Left lobe of liver (tissue), 2 donors: Measurements from ENCODE around the gene FAM234A. TPM values are rescaled to one million over a fixed set of nuclear protein-coding genes. Genes with fewer than 3 reads are reported as not detected.
"Not testable (repeated sequence)": the region's sequence is repeated elsewhere in the genome, so short reads cannot be mapped to it uniquely, and the experiment has no call there.

Experiments
- ATAC-seq: fragments of 200-7000 bp; cut with Tn5 transposase; one replicate; pipeline ENCODE4 v1.9.1; 2020; ENCODE audit warnings: mild to moderate bottlenecking, moderate library complexity
- DNase-seq: peaks from one replicate; pipeline ENCODE4 v3.0.0-alpha.2; 2020; ENCODE audit warnings: low spot score
- total RNA-seq: library from RNA; stranded (reverse); gene quantifications from one replicate; pipeline ENCODE4 v1.2.1, GENCODE V29; 2021
- donor health status: DM: no; HTN: no; CAD: no; lungs with moderate emphysema.
- donor health status: DM: no; HTN: yes; CAD: no.

FAM234A gene
- total RNA-seq, 1 donor from 2014 or later: 35.8 TPM

GRCh38 chr16:229731-230281, 4.8 kb upstream of the FAM234A start:
- ATAC-seq (no peak), DNase-seq (no peak)

- DNase-seq, ATAC-seq: not testable (repeated sequence)
Measured at GRCh38 chr16:230351-230750, 4.3 kb upstream of the FAM234A start.

GRCh38 chr16:230949-231348, 3.7 kb upstream of the FAM234A start:
- DNase-seq: no peak

DNA sequence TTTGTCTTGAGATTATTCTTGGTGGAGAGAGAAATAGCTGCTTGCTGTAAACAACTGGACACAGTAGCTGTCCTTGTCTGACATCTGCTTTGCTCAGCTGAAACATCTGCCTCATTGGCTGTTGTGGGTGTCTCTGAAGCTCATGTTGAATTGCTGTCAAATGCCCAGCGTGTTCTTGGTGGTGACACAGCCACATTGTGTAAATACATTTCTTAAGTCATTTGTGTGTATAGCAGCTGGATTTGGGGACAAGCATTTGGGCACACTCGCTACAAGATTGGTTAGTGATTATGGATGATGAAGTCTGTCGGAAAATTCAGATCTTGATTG, 5.3 kb downstream of the FAM234A start:
- ATAC-seq (peak; percentile 30), DNase-seq (no peak)

More at GRCh38 chr16:230949-231348, 3.7 kb upstream of the FAM234A start:
- ATAC-seq: no peak

DNA sequence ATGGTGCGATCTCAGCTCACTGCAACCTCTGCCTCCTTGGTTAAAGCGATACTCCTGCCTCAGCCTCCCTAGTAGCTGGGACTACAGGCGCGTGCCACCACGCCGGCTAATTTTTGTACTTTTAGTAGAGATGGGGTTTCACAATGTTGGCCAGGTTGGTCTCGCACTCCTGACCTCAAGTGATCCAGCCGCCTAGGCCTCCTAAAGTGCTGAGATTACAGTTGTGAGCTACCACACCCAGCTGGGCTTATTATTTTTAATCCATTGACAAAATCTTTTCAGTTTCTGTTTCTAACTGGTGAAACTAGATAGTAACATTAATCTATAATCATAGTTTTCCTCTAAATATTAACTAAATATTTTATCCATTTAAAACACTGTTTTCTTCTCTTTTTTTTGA, 5.9 kb downstream of the FAM234A start:
- ATAC-seq: no peak
- no peak for DNase-seq

DNA sequence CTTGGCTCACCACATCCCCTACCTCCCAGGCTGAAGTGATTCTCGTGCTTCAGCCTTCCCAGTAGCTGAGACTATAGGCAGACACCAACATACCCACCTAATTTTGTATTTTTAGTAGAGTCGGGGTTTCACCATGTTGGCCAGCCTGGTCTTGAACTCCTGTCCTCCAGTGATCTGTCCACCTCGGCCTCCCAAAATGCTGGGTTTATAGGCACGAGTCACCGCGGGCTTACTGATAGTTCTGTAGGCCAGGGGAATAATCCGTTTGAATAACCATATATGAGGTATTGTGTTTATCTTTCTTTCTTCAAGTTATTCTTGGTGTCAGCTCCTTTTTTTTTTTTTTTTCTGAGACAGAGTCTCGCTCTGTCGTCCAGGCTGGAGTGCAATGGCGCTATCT, 7.7 kb downstream of the FAM234A start:
- DNase-seq: no peak
- ATAC-seq: no peak

GRCh38 chr16:243348-243747, 8.7 kb downstream of the FAM234A start:
- no peak for ATAC-seq

DNA sequence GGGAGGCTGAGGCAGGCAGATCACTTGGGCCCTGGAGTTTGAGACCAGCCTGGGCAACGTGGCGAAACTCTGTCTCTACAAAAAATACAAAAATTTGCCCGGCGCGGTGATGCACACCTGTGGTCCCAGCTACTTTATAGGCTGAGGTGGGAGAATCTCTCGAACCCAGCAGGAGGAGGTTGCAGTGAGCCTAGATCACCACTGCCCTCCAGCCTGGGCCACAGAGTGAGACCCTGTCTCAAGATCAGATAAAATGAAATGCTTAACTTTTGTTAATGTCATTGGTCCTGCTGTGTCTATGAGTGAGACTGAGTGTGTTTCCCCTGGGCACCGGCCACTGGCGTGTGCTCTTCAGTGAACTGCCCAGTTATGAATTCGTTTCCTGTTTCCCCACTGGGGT, 10.5 kb downstream of the FAM234A start:
- ATAC-seq (no peak), DNase-seq (no peak)

More at GRCh38 chr16:243348-243747, 8.7 kb downstream of the FAM234A start:
- no peak for DNase-seq

DNA sequence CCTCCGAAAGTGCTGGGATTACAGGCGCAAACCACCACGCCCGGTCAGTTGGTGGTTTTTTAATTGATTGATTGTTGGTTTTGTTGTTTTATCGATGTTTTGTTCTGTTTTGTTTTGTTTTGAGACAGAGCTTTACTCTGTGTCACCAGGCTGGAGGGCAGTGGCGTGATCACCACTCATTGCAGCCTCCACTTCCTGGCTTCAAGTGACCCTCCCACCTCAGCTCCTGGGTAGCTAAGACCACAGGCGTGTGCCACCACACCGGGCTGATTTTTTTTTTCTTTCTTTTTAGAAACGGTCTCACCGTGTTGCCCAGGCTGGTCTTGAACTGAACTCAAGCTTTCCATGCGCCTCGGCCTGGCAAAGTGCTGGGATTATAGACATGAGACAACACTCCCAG, 12.4 kb downstream of the FAM234A start:
- DNase-seq (no peak), ATAC-seq (no peak)

- no peak for DNase-seq
Measured at GRCh38 chr16:249431-249830, 14.8 kb downstream of the FAM234A start.

DNA sequence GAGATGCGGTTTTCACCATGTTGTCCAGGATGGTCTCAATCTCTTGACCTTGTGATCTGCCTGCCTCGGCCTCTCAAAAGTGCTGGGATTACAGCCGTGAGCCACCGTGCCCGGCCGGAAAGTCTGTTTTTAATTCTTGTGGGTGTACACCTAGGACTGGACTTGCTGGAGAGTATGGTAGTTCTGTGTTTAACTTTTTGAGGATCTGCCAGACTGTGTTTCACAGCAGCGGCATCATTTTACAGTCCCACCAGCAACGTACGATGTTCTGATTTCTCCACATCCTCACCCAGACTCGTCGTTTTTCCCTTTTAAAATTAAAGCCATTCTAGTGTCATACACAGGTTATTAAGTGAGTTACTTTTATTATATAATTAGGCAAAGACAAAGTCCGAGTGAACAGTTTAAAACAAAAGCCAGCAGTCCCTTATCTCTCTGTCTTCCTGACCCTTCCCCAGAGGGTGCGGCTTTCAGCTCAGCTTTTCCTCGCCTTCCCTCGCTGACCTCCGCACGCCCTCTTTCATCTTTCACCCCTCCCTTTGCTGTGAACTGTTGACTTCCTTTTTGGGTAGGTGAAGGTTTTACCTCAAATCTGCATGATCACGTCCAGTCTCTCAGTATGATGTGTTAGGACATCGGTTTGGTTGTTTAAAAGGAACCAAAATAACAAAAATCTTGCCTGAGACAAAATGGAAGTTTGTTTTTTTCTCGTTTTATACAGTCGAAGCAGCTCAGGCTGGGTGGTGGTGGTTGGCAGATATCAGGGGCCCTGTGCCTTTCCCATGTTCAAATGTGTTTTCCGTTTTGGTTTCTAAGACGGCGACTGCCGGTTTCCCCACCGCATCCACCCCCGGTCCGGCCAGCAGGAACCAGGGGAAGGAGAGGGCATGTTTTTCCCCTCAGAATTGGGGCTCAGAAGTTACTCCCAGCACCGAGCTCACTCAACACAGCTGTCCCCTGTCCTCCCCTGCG, 18.0 kb downstream of the FAM234A start:
- DNase-seq (no peak), ATAC-seq (peak; percentile 39)

More at GRCh38 chr16:249431-249830, 14.8 kb downstream of the FAM234A start:
- no peak for ATAC-seq

DNA sequence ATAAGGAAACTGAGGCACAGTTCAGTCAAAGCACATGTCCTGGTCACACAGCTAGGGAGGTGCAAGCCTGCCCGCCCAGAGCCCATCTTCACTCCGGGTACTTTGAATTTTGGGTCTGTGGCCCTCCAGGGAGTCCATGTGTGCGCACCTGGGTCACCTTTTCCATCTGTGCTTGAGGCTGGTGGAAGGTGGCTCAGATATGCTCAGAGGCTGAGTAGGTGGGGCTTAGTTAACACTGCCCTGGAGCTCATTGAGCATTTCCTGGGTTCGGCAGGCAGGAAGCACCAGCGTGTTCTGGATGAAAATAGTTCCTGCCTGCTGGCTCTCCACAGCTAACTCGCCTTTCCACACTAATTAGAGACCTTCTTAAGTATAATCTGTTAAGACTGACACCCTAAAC, 19.2 kb downstream of the FAM234A start:
- ATAC-seq (no peak), DNase-seq (no peak)

GRCh38 chr16:254461-254860, 19.8 kb downstream of the FAM234A start:
- DNase-seq: no peak
- no peak for ATAC-seq

GRCh38 chr16:255183-255582, 20.6 kb downstream of the FAM234A start:
- no peak for ATAC-seq

GRCh38 chr16:258091-258490, 23.5 kb downstream of the FAM234A start:
- not testable (repeated sequence) for DNase-seq, ATAC-seq

More at GRCh38 chr16:255183-255582, 20.6 kb downstream of the FAM234A start:
- no peak for DNase-seq

DNA sequence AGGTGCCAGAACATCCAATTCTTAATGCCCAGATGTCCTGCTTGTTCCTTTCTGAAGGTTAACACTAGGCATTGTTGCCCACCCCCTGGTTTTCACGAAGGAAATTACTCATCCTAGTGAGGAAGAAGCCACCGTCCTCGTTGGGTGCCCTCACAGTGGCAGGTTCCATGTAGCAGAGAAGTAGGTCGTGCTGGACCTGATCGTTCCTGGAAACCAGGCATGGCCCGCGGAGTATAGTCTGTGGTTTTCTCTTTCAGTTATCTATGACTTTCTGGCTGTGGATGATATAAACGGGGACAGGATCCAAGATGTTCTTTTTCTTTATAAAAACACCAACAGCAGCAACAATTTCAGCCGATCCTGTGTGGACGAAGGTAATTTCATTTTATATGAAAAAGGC, 24.6 kb downstream of the FAM234A start:
- ATAC-seq (no peak), DNase-seq (no peak)

DNA sequence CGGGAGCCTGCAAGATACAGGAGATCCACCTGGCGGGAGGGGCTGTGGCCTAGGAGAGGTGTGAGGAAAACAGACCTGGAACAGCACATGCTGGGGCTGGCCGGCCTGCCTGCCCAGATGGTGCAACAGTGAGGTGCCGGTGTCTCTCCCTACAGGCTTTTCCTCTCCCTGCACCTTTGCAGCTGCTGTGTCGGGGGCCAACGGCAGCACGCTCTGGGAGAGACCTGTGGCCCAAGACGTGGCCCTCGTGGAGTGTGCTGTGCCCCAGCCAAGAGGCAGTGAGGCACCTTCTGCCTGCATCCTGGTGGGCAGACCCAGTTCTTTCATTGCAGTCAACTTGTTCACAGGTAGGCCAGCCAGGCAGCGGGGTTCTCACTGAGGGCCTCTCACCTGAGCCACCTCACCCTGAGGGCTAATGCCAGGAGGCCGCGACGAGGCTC, 25.2 kb downstream of the FAM234A start:
- DNase-seq: no peak
- ATAC-seq: no peak

DNA sequence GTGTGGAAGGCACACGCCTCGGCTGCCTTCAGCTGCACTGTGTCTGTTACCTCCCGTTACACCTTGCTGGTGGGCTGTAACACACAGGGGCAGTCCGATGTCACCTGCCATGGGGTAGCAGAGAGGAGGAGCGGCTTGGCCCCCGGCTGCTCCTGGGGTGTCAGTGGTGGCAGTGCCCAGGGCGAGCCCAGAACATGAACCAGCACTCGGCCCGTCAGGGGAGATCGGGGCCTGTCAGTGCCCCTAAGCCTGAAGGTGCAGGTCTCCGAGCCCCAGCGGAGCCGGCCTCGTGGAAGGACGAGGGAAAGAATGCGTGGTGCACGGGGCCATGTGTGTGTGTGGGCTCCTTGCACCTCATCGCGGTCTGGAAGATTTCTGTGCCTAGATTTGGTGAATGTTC, 25.7 kb downstream of the FAM234A start:
- ATAC-seq (no peak), DNase-seq (no peak)

DNA sequence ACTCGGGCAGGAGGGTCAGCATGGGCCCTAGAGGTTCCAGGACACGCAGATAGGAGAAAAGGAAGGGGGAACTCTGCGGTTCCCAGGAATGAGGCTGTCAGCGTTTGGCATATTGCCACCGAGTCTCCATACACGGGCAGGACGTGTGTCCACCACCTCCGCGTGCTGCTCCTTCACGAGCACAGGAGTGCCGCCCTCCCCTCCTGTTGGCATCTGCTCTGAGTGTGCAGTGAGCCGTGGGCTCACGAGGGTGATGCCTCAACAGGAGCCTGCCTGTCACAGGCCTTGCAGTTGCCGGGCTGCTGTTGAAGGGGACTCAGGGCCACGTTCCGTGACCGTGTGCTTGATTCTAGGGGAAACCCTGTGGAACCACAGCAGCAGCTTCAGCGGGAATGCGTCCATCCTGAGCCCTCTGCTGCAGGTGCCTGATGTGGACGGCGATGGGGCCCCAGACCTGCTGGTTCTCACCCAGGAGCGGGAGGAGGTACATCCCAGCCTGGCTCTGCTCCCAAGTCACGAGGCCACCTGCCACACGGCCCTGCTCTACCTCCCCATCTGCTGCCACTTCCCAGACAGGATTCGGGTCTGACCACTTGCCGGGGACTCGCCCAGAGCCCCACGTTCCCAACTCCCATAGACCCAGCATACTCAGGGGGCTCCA, 26.5 kb downstream of the FAM234A start:
- ATAC-seq (no peak), DNase-seq (no peak)

GRCh38 chr16:262121-262745, 27.6 kb downstream of the FAM234A start:
- DNase-seq: no peak
- no peak for ATAC-seq

DNA sequence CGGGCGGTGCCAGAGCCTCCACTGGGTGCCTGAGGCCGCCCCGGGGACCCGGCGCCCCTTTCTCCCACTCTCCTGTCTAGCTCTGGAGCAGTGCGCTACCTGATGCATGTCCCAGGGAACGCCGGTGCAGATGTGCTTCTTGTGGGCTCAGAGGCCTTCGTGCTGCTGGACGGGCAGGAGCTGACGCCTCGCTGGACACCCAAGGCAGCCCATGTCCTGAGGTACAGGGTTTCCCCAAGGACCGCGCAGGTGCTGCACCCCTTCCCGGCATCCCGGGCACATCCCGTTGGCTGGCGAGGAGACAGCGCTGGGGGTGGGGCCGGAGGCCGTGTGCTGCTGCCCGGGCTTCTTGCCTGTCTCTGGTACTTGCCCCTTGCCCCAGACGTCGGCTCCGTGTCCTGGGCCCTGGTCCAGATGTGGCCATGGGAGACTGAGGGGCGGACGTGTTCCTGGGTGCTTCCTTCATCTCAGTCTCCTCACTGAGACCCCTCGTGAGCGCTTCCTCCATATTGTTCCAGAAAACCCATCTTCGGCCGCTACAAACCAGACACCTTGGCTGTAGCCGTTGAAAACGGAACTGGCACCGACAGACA, 28.7 kb downstream of the FAM234A start:
- DNase-seq: peak; percentile 43

More for the DNA sequence above, 28.7 kb downstream of the FAM234A start:
- ATAC-seq: no peak
